Measurements from ENCODE around the gene CELF5. TPM values are rescaled to one million over a fixed set of nuclear protein-coding genes. Genes with fewer than 3 reads are reported as not detected.

The CELF5 gene
- total and polyA plus RNA-seq, 2 experiments from 2014 or later, result 5.6 to 10.6 TPM

DNA sequence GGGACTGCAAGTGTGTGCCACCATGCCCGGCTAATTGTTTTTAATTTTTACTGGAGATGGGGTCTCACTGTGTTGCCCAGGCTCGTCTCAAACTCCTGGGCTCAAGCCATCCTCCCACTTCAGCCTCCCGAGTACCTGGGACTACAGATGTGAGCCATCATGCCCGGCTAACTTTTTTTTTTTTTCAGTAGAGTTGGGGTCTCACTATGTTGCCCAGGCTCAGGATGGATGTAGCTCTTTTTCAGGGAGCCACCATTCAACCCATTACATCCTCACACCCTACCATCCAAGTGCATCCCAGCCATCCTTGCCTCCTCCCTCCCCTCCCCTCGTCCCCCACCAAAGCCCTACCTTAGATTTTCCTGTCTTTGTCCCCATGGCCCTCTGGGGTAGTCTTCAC lies 14.9 kb downstream of the CELF5 start:
- Mint-ChIP-seq H3K4me1 (no peaks in the 10 kb centered on the region; the same call in 2 of the 3 replicates), H3K27ac (no peak overlapping the region), H3K36me3 (ENCODE audit: low read depth) (peaks cover 4% of the 10 kb centered on the region; the same call in 1 of the 3 replicates), H3K27me3 (ENCODE audit: insufficient read depth, low read depth, poor library complexity) (peaks cover 11% of the 10 kb centered on the region), H3K4me3 (no peak overlapping the region), H3K9me3 (peaks cover 3% of the 10 kb centered on the region; the same call in 1 of the 3 replicates)
- Histone ChIP-seq H3K79me2 (replicated peaks; ENCODE audit: insufficient read depth) (no peaks in the 10 kb centered on the region), H3K4me2 (no peak overlapping the region), H3K36me3 (ENCODE audit: insufficient read depth) (no peaks in the 10 kb centered on the region), H3K9me2 (ENCODE audit: insufficient read depth) (no peaks in the 10 kb centered on the region), H3K27ac (ENCODE audit: low read depth) (no peak overlapping the region), H3K4me3 (no peak overlapping the region), H3K4me1 (ENCODE audit: insufficient read depth) (no peaks in the 10 kb centered on the region), H2AFZ (no peak overlapping the region), H4K20me1 (replicated peaks; ENCODE audit: insufficient read depth) (peaks cover 4% of the 10 kb centered on the region), H3F3A (replicated peaks; ENCODE audit: low read depth) (peaks cover 3% of the 10 kb centered on the region; the same call in 1 of the 2 replicates), H3K27me3 (ENCODE audit: insufficient read depth) (no peaks in the 10 kb centered on the region)
- DNase-seq (ENCODE audit: low spot score), result no peak
- ATAC-seq, result no peak
- TF ChIP-seq EZH2 (IDR thresholded peaks at IDR 0.05; ENCODE audit: low read depth, unreplicated experiment) (no peak), STAT1 (IDR thresholded peaks at IDR 0.05; ENCODE audit: unreplicated experiment) (no peak), REST (IDR thresholded peaks at IDR 0.05; ENCODE audit: unreplicated experiment) (no peak)

DNA sequence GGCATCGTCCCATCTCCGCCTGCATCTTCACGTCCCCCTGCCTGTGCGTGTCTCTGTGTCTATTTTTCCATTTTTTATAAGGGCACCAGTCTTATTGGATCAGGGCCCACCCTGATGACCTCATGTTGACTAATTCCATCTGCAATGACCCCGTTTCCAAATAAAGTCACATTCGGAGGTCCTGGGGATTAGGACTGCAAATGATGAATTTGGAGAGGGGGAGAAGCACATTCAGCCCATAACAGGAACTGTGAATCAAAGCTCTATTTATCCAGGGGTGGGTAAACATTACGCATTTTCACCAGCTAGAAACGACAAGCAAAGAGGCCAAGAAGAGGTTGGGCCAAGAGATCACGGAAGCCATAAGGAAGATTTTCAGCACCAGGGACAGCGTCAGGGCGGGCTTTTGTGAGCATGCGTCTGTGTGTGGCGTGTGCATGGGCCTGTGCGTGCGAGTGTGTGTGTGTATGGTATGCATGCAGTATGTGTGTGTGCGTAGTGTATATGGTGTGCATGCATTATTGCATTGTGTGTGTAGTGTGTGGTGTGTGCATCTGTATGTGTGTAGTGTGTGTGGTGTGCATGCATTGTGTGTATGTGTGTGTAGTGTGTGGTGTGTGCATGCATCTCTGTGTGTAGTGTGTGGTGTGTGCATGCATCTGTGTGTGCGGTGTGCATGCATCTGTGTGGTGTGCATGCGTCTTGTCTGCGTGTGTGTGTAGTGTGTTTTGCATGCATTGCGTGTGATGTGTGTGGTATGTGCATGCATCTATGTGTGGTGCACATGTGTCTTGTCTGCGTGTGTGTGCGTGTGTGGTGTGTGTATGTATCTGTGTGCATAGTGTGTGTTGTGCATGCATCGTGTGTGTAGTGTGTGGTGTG lies 19.6 kb downstream of the CELF5 start:
- Histone ChIP-seq H3K27ac (ENCODE audit: low read depth) (no peak overlapping the region), H2AFZ (no peak overlapping the region), H3K79me2 (replicated peaks; ENCODE audit: insufficient read depth) (no peaks in the 10 kb centered on the region), H3K4me3 (no peak overlapping the region), H3K4me2 (no peak overlapping the region), H3K27me3 (ENCODE audit: insufficient read depth) (no peaks in the 10 kb centered on the region), H3K9me2 (ENCODE audit: insufficient read depth) (no peaks in the 10 kb centered on the region), H3K4me1 (ENCODE audit: insufficient read depth) (no peaks in the 10 kb centered on the region; the same call in 1 of the 2 replicates), H3F3A (replicated peaks; ENCODE audit: low read depth) (peaks cover 6% of the 10 kb centered on the region; the same call in 1 of the 2 replicates), H3K36me3 (ENCODE audit: insufficient read depth) (no peaks in the 10 kb centered on the region), H4K20me1 (replicated peaks; ENCODE audit: insufficient read depth) (peaks cover 4% of the 10 kb centered on the region)
- Mint-ChIP-seq H3K27me3 (ENCODE audit: insufficient read depth, low read depth, poor library complexity) (peaks cover 4% of the 10 kb centered on the region), H3K36me3 (ENCODE audit: low read depth) (no peaks in the 10 kb centered on the region), H3K4me3 (no peak overlapping the region), H3K27ac (no peak overlapping the region), H3K4me1 (no peaks in the 10 kb centered on the region), H3K9me3 (no peaks in the 10 kb centered on the region)
- no peak for TF ChIP-seq CREB1 (CRISPR knock-in tag; IDR thresholded peaks at IDR 0.05; ENCODE audit: low read depth)
- no peak for TF ChIP-seq EZH2 (IDR thresholded peaks at IDR 0.05; ENCODE audit: low read depth, unreplicated experiment)
- TF ChIP-seq REST (IDR thresholded peaks at IDR 0.05; ENCODE audit: unreplicated experiment), result peak; percentile 94
- peak; percentile 73 for ATAC-seq
- peak; percentile 88 for DNase-seq (ENCODE audit: low spot score)

Measured in GM23338 (cell line).